GM18505 (cell line): ENCODE results near the gene ITPR1.

ENCODE experiments used
- ATAC-seq: cut with Tn5 transposase; IDR thresholded peaks from one replicate; pipeline ENCODE4 v1.9.1; 2021; ENCODE audit not compliant: unreplicated experiment
- POLR2A ChIP-seq: IDR thresholded peaks from 4 replicates; pipeline ENCODE4 v1.6.1; 2011; ENCODE audit warnings: borderline replicate concordance; ENCODE audit not compliant: insufficient read depth, insufficient read length; ENCODE audit errors: extremely low read depth

The ITPR1 gene

GRCh38 chr3:4800595-4800994 lies 307.4 kb downstream of the ITPR1 start:
- ATAC-seq: no peak
- no peak for TF ChIP-seq POLR2A

- ATAC-seq: no peak
- no peak for TF ChIP-seq POLR2A
These were observed 308.7 kb downstream of the ITPR1 start for GRCh38 chr3:4801892-4802291.

DNA sequence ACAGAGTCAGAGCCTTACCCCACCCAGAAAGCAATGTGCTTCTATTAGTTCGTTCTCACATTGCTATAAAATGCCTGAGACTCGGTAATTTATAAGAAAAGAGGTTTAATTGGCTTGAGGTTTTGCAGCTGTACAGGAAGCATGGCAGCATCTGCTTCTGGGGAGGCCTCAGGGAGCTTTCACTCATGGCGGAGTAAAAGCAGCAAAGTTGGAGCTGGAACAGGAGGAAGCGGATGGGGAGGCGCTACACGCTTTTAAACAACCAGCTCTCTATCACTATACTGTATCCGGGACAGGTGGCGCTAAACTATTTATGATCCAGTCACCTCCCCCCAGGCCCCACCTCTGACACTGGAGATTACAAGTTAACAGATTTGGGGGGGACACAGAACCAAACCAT lies 309.8 kb downstream of the ITPR1 start:
- ATAC-seq: no peak
- TF ChIP-seq POLR2A: no peak

GRCh38 chr3:4804161-4805058 lies 311.3 kb downstream of the ITPR1 start:
- ATAC-seq: no peak
- no peak for TF ChIP-seq POLR2A

- ATAC-seq: no peak
- no peak for TF ChIP-seq POLR2A
These were observed 312.5 kb downstream of the ITPR1 start for GRCh38 chr3:4805662-4806061.

- TF ChIP-seq POLR2A: no peak
- ATAC-seq: no peak
These were observed 313.5 kb downstream of the ITPR1 start for GRCh38 chr3:4806535-4807108.

DNA sequence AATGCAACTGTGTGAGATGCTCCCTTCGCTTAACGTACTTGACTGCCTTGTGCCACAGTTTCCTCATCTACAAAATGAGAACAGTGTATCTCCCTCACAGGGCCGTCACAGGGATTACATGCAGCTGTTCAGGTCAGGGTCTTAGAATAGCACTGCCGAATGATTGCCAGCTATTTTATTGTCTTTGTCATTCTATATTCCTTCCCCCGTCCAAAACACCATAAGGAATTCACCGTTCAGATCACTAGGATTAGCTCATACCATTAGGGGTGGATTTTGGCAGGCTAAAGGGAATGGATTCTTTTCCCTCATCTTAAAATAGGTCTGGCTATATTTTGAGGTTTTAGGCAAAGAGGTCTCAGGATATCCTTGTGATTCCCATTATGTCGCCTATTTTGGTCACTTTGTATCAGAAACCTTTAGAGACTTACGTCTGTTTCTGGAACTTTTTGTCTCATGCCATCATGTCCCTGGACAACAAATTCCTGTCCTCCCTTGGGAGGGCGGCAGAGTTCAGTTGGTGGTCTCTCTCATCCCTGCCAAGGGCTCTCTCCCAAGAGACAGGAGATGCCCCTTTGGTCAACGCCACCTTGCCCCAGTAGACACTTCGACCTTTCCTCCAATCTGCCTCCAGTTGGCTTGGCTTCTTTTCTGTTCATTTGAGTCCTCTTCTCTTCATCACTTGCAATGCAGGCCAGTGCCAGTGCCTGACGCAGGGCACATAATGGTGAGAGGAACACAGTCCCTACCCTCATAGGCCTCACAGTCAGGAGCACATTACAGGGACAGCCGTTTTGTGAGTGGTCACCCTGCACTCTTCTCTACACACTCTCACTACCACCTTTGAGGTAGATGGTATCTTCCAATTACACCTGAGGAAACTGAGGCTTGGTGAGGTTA lies 314.5 kb downstream of the ITPR1 start:
- no peak for ATAC-seq
- TF ChIP-seq POLR2A: no peak

DNA sequence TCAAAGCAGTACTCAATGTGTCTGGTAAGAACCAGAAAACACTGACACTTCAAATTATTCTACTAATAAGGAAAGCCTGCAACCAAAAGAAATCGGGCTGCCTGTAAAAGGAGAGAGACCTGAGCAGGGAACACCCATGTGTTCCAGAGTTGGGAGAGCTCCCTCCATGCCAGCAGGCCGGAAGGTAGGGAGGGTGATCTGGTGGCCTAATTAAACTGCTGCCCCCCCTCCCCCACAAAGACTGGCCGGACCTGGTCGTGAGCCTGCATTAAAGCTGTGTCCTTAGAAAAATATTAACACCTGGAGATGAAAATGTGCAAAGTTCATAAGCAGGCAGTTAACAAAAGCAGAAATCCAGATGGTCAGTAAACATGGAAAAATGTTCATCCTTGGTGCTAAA lies 315.5 kb downstream of the ITPR1 start:
- no peak for ATAC-seq
- TF ChIP-seq POLR2A: no peak

GRCh38 chr3:4809922-4810321 lies 316.8 kb downstream of the ITPR1 start:
- TF ChIP-seq POLR2A: no peak
- no peak for ATAC-seq

GRCh38 chr3:4812591-4812990 lies 319.4 kb downstream of the ITPR1 start:
- no peak for TF ChIP-seq POLR2A
- no peak for ATAC-seq

DNA sequence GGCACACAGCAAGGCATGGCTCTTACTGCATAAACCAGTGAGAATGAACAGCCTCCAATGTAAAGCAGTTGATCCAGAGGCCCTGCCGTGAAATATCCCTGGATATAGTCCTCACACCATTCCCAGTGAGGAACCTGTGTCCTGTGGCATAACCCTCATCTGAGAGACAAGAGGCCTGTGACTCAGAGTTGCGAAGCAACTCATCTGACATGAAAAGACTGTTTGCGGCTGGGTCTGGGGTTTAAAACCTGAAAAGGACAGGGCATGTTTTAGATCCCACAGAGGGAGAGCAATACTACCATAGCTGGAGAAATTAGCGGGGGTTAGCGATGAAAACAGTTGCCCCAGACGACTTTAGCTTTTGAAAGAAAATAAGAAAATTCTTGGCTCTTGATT lies 320.8 kb downstream of the ITPR1 start:
- no peak for TF ChIP-seq POLR2A
- no peak for ATAC-seq

DNA sequence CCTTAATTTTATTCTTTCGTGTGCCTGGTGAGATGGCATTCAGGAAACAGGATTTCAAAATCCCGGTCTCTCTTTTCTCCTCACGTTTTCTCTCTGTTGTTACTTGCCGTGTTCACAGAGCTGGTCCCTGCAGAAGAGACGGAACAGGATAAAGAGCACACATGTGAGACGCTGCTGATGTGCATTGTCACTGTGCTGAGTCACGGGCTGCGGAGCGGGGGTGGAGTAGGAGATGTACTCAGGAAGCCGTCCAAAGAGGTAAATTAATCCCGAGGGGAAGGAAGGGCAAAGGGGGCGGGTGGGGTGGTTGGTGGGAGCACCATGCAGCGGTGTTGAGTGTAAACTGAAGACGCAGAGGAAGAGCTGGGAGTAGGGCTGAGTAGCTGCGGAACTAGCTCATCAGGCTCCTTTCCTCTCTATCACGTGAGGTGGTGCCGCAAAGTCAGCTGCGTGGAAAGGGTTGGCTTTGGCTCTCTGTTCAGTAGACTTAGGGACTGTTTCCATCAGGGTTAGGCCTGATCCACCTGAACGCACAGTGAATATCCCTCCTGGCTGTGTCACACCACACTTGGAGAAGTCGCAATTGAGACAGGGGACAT lies 321.3 kb downstream of the ITPR1 start:
- ATAC-seq: no peak
- TF ChIP-seq POLR2A: no peak
